GM19468 (cell line): ENCODE results near the gene AGRN.
"Not testable (repeated sequence)": the region's sequence is repeated elsewhere in the genome, so short reads cannot be mapped to it uniquely, and the experiment has no call there.

Experiments
- ATAC-seq: cut with Tn5 transposase; IDR thresholded peaks from one replicate; pipeline ENCODE4 v1.9.1; 2021; ENCODE audit warnings: mild to moderate bottlenecking, moderate library complexity, moderate number of reproducible peaks; ENCODE audit not compliant: unreplicated experiment; ENCODE audit errors: extremely low read depth

The AGRN gene

GRCh38 chr1:1047963-1048362 is 28.0 kb downstream of the AGRN start:
- ATAC-seq = no peak

- ATAC-seq = no peak
These were observed 28.8 kb downstream of the AGRN start for GRCh38 chr1:1048765-1049164.

GRCh38 chr1:1049318-1050165 is 29.6 kb downstream of the AGRN start:
- no peak for ATAC-seq

- ATAC-seq = no peak
These were observed 30.7 kb downstream of the AGRN start for GRCh38 chr1:1050577-1051052.

- no peak for ATAC-seq
These were observed 31.3 kb downstream of the AGRN start for GRCh38 chr1:1051127-1051810.

DNA sequence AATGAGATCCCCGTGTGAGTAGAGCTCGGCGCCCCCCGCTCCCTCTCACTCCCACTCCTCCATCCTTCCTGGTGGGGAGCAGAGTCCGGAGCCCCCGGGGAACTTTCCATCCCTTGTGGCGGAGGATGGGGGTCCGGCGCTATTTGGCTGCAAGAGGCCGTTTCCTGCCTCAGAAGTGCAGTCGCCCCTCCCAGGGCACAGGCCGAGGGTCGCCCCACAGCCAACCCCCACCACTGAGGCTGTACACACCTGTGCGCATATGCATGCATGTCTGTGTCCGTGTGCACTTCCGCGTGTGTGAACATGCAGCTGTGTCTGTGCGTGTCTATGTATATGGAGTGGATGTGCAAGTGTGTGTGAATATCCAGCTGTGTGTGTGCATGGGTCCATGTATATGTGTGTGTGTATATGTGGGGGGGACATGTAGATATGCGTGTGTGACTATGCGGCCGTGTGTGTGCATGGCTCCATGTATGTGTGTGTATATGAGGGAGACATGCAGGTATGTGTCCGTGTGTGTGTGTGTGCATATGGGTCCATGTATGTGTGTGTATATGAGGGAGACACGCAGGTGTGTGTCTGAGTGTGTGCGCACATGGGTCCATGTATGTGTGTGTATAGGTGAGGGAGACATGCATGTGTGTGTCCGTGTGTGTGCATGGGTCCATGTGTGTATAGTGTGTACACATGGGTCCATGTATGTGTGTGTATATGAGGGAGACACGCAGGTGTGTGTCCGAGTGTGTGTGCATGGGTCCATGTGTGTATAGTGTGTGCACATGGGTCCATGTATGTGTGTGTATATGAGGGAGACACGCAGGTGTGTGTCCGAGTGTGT is 32.3 kb downstream of the AGRN start:
- ATAC-seq = no peak

GRCh38 chr1:1053022-1053421 is 33.1 kb downstream of the AGRN start:
- no peak for ATAC-seq

- no peak for ATAC-seq
These were observed 33.8 kb downstream of the AGRN start for GRCh38 chr1:1053682-1054081.

GRCh38 chr1:1054099-1054700 is 34.3 kb downstream of the AGRN start:
- ATAC-seq = no peak

DNA sequence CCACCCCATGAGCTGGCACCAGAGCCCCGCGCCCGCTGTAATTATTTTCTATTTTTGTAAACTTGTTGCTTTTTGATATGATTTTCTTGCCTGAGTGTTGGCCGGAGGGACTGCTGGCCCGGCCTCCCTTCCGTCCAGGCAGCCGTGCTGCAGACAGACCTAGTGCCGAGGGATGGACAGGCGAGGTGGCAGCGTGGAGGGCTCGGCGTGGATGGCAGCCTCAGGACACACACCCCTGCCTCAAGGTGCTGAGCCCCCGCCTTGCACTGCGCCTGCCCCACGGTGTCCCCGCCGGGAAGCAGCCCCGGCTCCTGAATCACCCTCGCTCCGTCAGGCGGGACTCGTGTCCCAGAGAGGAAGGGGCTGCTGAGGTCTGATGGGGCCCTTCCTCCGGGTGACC is 35.1 kb downstream of the AGRN start:
- no peak for ATAC-seq

- ATAC-seq = no peak
These were observed 36.2 kb downstream of the AGRN start for GRCh38 chr1:1055841-1056736.

- ATAC-seq = not testable (repeated sequence)
These were observed 37.8 kb downstream of the AGRN start for GRCh38 chr1:1057769-1058087.

DNA sequence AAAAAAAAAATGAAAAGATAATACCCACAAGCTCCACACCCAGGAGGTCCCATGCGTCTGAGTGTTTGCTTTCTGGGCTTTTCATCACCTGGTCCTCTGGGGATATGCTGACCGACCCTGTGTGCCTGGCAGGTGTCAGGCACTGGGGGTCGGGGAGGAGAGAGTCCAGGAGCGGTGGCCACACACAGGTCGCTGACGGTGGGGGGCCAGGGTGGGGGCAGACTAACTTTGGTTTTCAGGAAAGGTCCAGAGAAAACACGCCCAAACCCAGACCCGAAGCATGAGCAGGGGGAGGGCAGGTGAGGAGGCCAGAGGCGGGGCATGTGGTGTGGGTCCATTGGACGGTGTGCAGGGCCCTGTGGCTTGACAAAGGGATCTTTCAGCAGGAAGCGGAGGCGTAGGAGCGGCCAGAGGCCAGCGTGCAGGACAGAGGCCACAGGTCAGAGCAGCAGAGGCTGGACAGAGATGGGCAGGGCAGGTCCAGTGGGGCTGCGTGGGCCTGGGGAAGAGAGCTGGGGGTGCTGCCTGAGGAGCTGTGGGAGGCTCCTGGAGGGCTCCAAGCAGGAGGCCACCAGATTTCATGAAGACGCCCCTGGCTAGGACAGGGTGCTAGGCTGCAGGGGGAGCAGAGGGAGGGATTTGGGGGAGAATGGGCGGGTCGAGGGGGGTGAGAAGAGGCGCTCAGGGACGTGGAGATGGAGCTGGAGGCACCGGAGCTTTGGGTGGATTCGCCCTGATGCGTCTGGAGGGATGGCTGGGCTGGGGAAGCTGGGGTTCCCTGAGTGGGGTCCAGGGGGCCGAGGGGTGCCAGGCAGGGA is 38.4 kb downstream of the AGRN start:
- ATAC-seq = no peak

DNA sequence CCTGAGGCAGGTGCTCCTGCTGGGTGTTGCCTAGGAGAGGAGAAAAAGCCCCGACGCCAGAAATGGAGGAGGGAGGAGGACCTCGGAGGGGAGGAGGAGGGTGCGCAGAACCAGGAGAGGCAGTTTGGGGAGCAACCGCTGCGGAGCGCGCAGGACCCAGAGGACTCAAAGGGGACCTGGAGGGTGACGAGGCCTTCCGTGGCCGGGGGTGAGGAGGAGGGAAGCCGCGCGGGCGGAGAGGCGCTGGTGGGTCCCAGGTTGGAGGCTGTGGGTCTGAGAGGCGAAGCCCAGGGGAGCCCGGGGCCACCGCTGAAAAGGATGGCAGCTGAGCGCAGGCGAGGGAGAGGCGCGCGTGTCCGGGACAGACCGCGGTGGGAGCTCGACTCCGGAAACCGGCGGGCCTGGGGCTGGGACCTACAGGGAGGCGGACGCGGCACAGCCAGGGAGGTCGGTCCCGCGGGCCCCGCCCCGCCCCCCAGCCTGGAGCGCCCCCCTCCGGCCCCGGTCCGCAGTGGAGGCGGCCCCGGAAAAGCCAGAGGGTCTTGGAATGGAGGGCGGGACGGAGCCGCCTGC is 39.1 kb downstream of the AGRN start:
- ATAC-seq = no peak

DNA sequence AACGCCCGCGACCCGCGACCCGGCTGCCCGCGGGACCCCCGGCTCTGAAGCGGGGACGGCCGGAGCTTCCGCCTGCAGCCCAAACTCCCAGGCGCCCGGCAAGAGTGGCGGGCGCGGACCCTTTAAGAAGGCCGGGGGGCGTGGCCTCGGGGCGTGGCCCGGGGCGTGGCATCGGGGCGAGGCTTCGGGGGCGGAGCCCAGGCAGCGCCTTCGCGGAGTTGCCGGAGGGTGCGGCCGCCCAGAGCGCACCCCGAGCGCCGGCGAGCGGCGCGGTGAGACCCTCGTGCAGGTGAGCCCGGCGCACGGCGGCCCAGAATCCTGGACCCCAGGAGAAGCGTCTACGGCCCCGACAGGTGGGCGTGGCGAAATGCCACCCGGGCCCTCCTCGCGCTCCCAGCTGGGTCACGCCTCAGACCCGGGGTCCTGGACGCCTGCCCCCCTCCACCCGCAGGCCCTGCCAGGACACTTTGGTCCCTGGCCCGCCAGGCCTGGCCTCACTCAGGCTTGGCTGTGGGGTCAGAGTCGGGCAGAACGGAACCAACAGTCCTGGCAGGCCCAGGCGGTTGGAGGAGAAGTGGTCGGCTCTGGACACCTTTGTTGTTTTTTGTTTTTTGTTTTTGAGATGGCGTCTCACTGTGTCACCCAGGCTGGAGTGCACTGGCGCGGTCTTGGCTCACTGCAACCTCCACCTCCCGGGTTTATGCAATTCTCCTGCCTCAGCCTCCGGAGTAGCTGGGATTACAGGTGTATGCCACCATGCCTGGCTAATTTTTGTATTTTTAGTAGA is 39.8 kb downstream of the AGRN start:
- no peak for ATAC-seq

DNA sequence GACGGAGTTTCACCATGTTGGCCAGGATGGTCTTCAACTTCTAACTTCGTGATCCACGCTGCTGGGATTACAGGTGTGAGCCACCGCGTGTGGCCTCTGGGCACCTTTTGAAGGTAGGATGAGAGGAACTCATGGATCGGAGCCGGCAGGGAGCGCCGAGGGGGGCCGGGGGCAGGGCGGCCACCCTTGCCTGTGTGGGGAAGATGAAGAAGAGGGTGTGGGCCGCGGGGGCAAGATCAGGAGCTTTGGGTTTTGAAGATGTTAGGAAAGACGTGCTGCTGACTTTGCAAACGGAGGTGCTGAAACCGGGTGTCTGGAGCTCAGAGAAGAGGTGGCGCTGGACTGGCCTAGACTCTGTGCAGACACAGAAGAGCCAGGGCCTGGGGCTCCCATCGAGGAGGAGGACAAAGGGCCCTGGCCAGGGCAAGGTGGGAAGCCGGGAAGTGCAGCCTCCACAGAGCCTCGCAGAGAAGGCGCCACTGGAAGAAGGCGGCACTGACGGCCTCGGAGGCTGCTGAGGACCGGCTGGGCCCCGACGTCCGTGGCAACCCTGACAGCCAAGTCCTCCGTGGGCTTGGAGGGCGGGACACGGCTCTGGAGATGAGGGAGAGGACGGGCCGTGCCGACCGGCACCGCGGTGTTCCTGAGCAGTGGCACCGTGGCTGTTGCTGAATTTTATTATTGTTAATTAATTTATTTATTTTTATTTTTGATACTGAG is 40.5 kb downstream of the AGRN start:
- ATAC-seq = no peak
